WTC11 (cell line): Measurements from ENCODE around the gene CRAT. TPM values are rescaled to one million over a fixed set of nuclear protein-coding genes. Genes with fewer than 3 reads are reported as not detected.

Experiments used
- ATAC-seq: fragments of 200-7000 bp; cut with Tn5 transposase; 2 replicates; pipeline ENCODE4 v1.10.0; 2021; ENCODE audit warnings: mild to moderate bottlenecking, moderate library complexity
- CTCF ChIA-PET: fragments of 300-600 bp; sonication (Branson Sonifier 250); formaldehyde crosslinking; loops from one replicate; lab custom pipeline; 2021; ENCODE audit warnings: antibody characterized with exemption; lab: Charles Lee
- POLR2A ChIA-PET: fragments of 350-600 bp; sonication (Branson Sonifier 250); formaldehyde crosslinking; loops from one replicate; lab custom pipeline; 2021; ENCODE audit warnings: antibody characterized with exemption; lab: Charles Lee
- DNase-seq: peaks from one replicate; pipeline ENCODE4 v3.0.0; 2021; ENCODE audit warnings: low spot score
- H3K27ac Mint-ChIP-seq: 2 replicates; pipeline ENCODE4 v1.8.0; 2021; ENCODE audit warnings: mixed read lengths
- H3K27me3 Mint-ChIP-seq: 2 replicates; pipeline ENCODE4 v1.8.0; 2021; ENCODE audit warnings: low read depth, mild to moderate bottlenecking, moderate library complexity, mixed read lengths
- H3K36me3 Mint-ChIP-seq: 2 replicates; pipeline ENCODE4 v1.8.0; 2021; ENCODE audit warnings: mixed read lengths
- H3K4me1 Mint-ChIP-seq: 2 replicates; pipeline ENCODE4 v1.8.0; 2022; ENCODE audit warnings: mixed read lengths
- H3K4me3 Mint-ChIP-seq: 2 replicates; pipeline ENCODE4 v1.8.0; 2021; ENCODE audit warnings: mild to moderate bottlenecking, moderate library complexity, mixed read lengths
- H3K9me3 Mint-ChIP-seq: 2 replicates; pipeline ENCODE4 v1.8.0; 2021; ENCODE audit warnings: mixed read lengths
- ATF1 ChIP-seq: sonication (generic); formaldehyde crosslinking; IDR thresholded peaks from 2 replicates; pipeline ENCODE4 v1.8.1; 2023; ENCODE audit warnings: mild to moderate bottlenecking, moderate library complexity, missing genetic modification reagents
- NR1H2 ChIP-seq: sonication (generic); formaldehyde crosslinking; IDR thresholded peaks from 2 replicates; pipeline ENCODE4 v1.9.0; 2021; ENCODE audit warnings: mild to moderate bottlenecking, moderate library complexity, missing genetic modification reagents
- OVOL2 ChIP-seq: fragments of 250-450 bp; sonication (Bioruptor Pico); IDR thresholded peaks from 2 replicates; pipeline ENCODE4 v1.9.0; 2021; ENCODE audit warnings: mild to moderate bottlenecking, borderline replicate concordance
- RORB ChIP-seq: fragments of 250-450 bp; sonication (Bioruptor Pico); IDR thresholded peaks from 2 replicates; pipeline ENCODE4 v1.9.0; 2021; ENCODE audit warnings: mild to moderate bottlenecking
- SOX15 ChIP-seq: fragments of 250-450 bp; sonication (Bioruptor Pico); IDR thresholded peaks from 2 replicates; pipeline ENCODE4 v1.9.0; 2021; ENCODE audit warnings: mild to moderate bottlenecking
- ZBTB21 ChIP-seq: sonication (generic); formaldehyde crosslinking; IDR thresholded peaks from 2 replicates; pipeline ENCODE4 v1.8.1; 2023; ENCODE audit warnings: mild to moderate bottlenecking, missing genetic modification reagents, borderline replicate concordance
- ZNF263 ChIP-seq: sonication (generic); formaldehyde crosslinking; IDR thresholded peaks from 2 replicates; pipeline ENCODE4 v1.8.1; 2022; ENCODE audit warnings: low read depth, mild to moderate bottlenecking, moderate library complexity, missing genetic modification reagents
- ZNF423 ChIP-seq: fragments of 250-450 bp; sonication (Bioruptor Pico); IDR thresholded peaks from 2 replicates; pipeline ENCODE4 v2.1.2; 2022; ENCODE audit warnings: mild to moderate bottlenecking, moderate library complexity
- total RNA-seq: library from RNA; stranded (reverse); gene quantifications from 3 replicates; pipeline ENCODE4 v1.2.3, GENCODE V29; 2021
- TF ChIP-seq, protein P1 (sequence below): sonication (generic); formaldehyde crosslinking; IDR thresholded peaks from 2 replicates; pipeline ENCODE4 v1.8.0; 2022; ENCODE audit warnings: mild to moderate bottlenecking, missing genetic modification reagents
- TF ChIP-seq, protein P2 (sequence below): fragments of 200-600 bp; IDR thresholded peaks from 2 replicates; pipeline ENCODE4 v1.8.0; 2022; ENCODE audit warnings: antibody characterized with exemption
- TF ChIP-seq, protein P3 (sequence below): sonication (generic); formaldehyde crosslinking; IDR thresholded peaks from 2 replicates; pipeline ENCODE4 v1.8.1; 2022; ENCODE audit warnings: low read depth, mild to moderate bottlenecking, moderate library complexity, missing genetic modification reagents, borderline replicate concordance
- TF ChIP-seq, protein P4 (sequence below): sonication (generic); formaldehyde crosslinking; IDR thresholded peaks from 2 replicates; pipeline ENCODE4 v1.8.1; 2023; ENCODE audit warnings: mild to moderate bottlenecking, missing genetic modification reagents
- TF ChIP-seq, protein P5 (sequence below): fragments of 250-450 bp; sonication (Bioruptor Pico); conservative IDR thresholded peaks from 2 replicates; pipeline ENCODE4 v1.9.0; 2021; ENCODE audit warnings: mild to moderate bottlenecking
- TF ChIP-seq, protein P6 (sequence below): sonication (generic); formaldehyde crosslinking; conservative IDR thresholded peaks from 2 replicates; pipeline ENCODE4 v1.8.1; 2023; ENCODE audit warnings: mild to moderate bottlenecking, low read depth, missing genetic modification reagents, moderate library complexity

CRAT gene
- total RNA-seq, 1 experiment from 2014 or later = 17.2 TPM

DNA sequence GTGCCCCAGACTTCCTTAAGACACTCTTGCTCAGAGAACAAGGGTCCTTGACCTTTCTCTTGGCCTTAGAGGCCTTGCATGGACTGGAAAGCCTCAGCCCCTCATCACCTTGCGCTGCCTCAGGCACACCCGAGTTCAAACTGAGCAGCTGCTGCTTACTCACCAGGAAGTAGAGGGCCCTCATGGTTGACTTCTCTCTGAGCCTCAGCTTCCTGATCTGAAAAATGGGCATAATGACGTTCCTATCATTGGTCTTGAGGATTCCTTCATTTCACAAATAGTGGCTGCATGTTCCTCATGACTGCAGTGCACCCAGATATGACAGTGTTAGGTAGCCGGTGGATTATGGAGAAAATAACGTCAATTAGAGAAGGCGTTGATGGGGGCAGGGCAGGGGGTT, 38.8 kb upstream of the CRAT start:
- DNase-seq (no peak), ATAC-seq (no peak)
- no peak overlapping the region for H3K27ac Mint-ChIP-seq
- no peaks in the 10 kb centered on the region for H3K27me3 Mint-ChIP-seq
- POLR2A ChIA-PET = no interaction called here
- H3K4me1 Mint-ChIP-seq = peaks cover 23% of the 10 kb centered on the region
- H3K4me3 Mint-ChIP-seq = no peak overlapping the region
- no peaks in the 10 kb centered on the region for H3K9me3 Mint-ChIP-seq
- CTCF ChIA-PET = interaction anchor here (1.4 kb wide), 1 partner anchor 18 kb away, joined by 6 read pairs; no protein-coding TSS in a partner anchor
- TF ChIP-seq, protein P1, sequence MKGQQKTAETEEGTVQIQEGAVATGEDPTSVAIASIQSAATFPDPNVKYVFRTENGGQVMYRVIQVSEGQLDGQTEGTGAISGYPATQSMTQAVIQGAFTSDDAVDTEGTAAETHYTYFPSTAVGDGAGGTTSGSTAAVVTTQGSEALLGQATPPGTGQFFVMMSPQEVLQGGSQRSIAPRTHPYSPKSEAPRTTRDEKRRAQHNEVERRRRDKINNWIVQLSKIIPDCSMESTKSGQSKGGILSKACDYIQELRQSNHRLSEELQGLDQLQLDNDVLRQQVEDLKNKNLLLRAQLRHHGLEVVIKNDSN (CRISPR knock-in tag) = no peak
- TF ChIP-seq RORB (CRISPR knock-in tag) = no peak
- TF ChIP-seq, protein P2, sequence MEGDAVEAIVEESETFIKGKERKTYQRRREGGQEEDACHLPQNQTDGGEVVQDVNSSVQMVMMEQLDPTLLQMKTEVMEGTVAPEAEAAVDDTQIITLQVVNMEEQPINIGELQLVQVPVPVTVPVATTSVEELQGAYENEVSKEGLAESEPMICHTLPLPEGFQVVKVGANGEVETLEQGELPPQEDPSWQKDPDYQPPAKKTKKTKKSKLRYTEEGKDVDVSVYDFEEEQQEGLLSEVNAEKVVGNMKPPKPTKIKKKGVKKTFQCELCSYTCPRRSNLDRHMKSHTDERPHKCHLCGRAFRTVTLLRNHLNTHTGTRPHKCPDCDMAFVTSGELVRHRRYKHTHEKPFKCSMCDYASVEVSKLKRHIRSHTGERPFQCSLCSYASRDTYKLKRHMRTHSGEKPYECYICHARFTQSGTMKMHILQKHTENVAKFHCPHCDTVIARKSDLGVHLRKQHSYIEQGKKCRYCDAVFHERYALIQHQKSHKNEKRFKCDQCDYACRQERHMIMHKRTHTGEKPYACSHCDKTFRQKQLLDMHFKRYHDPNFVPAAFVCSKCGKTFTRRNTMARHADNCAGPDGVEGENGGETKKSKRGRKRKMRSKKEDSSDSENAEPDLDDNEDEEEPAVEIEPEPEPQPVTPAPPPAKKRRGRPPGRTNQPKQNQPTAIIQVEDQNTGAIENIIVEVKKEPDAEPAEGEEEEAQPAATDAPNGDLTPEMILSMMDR = no peak
- TF ChIP-seq, protein P3, sequence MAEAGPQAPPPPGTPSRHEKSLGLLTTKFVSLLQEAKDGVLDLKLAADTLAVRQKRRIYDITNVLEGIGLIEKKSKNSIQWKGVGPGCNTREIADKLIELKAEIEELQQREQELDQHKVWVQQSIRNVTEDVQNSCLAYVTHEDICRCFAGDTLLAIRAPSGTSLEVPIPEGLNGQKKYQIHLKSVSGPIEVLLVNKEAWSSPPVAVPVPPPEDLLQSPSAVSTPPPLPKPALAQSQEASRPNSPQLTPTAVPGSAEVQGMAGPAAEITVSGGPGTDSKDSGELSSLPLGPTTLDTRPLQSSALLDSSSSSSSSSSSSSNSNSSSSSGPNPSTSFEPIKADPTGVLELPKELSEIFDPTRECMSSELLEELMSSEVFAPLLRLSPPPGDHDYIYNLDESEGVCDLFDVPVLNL = no peak
- TF ChIP-seq ATF1 (CRISPR knock-in tag) = no peak
- TF ChIP-seq SOX15 (CRISPR knock-in tag) = no peak
- TF ChIP-seq, protein P4, sequence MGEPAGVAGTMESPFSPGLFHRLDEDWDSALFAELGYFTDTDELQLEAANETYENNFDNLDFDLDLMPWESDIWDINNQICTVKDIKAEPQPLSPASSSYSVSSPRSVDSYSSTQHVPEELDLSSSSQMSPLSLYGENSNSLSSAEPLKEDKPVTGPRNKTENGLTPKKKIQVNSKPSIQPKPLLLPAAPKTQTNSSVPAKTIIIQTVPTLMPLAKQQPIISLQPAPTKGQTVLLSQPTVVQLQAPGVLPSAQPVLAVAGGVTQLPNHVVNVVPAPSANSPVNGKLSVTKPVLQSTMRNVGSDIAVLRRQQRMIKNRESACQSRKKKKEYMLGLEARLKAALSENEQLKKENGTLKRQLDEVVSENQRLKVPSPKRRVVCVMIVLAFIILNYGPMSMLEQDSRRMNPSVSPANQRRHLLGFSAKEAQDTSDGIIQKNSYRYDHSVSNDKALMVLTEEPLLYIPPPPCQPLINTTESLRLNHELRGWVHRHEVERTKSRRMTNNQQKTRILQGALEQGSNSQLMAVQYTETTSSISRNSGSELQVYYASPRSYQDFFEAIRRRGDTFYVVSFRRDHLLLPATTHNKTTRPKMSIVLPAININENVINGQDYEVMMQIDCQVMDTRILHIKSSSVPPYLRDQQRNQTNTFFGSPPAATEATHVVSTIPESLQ = no peak
- no peak for TF ChIP-seq ZBTB21 (CRISPR knock-in tag)
- TF ChIP-seq ZNF423 (CRISPR knock-in tag) = no peak
- TF ChIP-seq NR1H2 (CRISPR knock-in tag) = no peak
- no peak for TF ChIP-seq OVOL2 (CRISPR knock-in tag)
- TF ChIP-seq ZNF263 (CRISPR knock-in tag) = no peak
- TF ChIP-seq, protein P5, sequence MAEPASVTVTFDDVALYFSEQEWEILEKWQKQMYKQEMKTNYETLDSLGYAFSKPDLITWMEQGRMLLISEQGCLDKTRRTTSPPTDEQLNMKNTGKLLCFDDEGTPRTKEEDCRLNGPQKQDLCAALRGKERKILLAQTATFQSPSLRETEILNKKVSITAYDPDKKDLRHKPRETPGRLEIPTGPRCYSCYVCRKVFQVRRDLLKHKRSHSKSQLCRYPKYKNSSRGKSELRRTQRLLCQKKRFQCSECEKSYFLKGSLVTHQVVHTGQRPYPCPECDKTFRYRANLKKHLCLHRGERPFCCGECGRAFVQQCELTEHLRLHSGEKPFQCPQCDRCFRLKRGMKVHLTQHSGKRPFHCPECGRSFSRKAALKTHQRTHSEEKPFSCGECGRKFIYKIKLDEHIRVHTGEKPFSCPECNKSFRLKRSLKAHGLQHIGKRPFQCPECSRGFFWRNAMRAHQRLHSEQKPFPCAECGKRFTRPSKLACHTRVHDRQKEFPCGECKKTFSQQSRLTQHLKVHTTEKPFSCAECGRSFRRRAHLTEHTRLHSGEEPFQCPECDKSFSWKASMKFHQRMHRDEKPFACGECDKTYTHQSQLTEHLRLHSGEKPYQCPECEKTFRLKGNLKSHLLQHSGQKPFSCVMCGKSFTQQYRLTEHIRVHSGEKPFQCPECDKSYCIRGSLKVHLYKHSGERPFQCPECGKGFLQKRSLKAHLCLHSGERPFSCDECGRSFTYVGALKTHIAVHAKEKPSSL = no peak
- TF ChIP-seq, protein P6, sequence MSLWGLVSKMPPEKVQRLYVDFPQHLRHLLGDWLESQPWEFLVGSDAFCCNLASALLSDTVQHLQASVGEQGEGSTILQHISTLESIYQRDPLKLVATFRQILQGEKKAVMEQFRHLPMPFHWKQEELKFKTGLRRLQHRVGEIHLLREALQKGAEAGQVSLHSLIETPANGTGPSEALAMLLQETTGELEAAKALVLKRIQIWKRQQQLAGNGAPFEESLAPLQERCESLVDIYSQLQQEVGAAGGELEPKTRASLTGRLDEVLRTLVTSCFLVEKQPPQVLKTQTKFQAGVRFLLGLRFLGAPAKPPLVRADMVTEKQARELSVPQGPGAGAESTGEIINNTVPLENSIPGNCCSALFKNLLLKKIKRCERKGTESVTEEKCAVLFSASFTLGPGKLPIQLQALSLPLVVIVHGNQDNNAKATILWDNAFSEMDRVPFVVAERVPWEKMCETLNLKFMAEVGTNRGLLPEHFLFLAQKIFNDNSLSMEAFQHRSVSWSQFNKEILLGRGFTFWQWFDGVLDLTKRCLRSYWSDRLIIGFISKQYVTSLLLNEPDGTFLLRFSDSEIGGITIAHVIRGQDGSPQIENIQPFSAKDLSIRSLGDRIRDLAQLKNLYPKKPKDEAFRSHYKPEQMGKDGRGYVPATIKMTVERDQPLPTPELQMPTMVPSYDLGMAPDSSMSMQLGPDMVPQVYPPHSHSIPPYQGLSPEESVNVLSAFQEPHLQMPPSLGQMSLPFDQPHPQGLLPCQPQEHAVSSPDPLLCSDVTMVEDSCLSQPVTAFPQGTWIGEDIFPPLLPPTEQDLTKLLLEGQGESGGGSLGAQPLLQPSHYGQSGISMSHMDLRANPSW (CRISPR knock-in tag) = no peak
- peaks cover 4% of the 10 kb centered on the region; the same call in 1 of the 2 replicates for H3K36me3 Mint-ChIP-seq
